Activated CD8-positive, alpha-beta T cell treated with anti-CD3 and anti-CD28 coated beads, Interleukin-2, amount 10 ng/mL, durations not matched to agents 7 days and 5 days (primary cell): Measurements from ENCODE around the gene PLXDC1. TPM values are rescaled to one million over a fixed set of nuclear protein-coding genes. Genes with fewer than 3 reads are reported as not detected.

Experiments
- ATAC-seq: fragments of 150-1000 bp; cut with Tn5 transposase; one replicate; pipeline ENCODE4 v1.10.0; 2021; ENCODE audit warnings: moderate library complexity
- CTCF ChIA-PET: fragments of 350-600 bp; sonication (Branson Sonifier 250); formaldehyde crosslinking; loops from one replicate; lab custom pipeline; 2021; ENCODE audit warnings: antibody characterized with exemption; lab: Charles Lee
- POLR2A ChIA-PET: fragments of 350-600 bp; sonication (Branson Sonifier 250); formaldehyde crosslinking; loops from one replicate; lab custom pipeline; 2021; ENCODE audit warnings: antibody characterized with exemption; lab: Charles Lee
- DNase-seq: peaks from one replicate; pipeline ENCODE4 v3.0.0-alpha.2; 2020
- H3K27ac Mint-ChIP-seq: one replicate; pipeline ENCODE4 v1.8.0; 2021; ENCODE audit warnings: mild to moderate bottlenecking, mixed read lengths
- H3K27me3 Mint-ChIP-seq: one replicate; pipeline ENCODE4 v1.8.0; 2021; ENCODE audit warnings: low read depth, mixed read lengths
- H3K36me3 Mint-ChIP-seq: one replicate; pipeline ENCODE4 v1.8.0; 2021; ENCODE audit warnings: low read depth, mixed read lengths
- H3K4me1 Mint-ChIP-seq: one replicate; pipeline ENCODE4 v1.8.0; 2021; ENCODE audit warnings: low read depth, mixed read lengths
- H3K4me3 Mint-ChIP-seq: one replicate; pipeline ENCODE4 v1.8.0; 2021; ENCODE audit warnings: mild to moderate bottlenecking, mixed read lengths
- H3K9me3 Mint-ChIP-seq: one replicate; pipeline ENCODE4 v1.8.0; 2022; ENCODE audit warnings: mixed read lengths; ENCODE audit not compliant: insufficient read depth
- total RNA-seq, 2 experiments: library from RNA; stranded (reverse); gene quantifications; one replicate each; pipeline ENCODE4 v1.2.3, GENCODE V29; 2021

Gene PLXDC1
- total RNA-seq, 2 experiments from 2014 or later = 3.3 to 3.9 TPM

GRCh38 chr17:39155654-39156053 lies 4.2 kb upstream of the PLXDC1 start:
- Mint-ChIP-seq H3K27ac (no peak overlapping the region), H3K27me3 (peaks cover 6% of the 10 kb centered on the region), H3K4me3 (no peak overlapping the region), H3K9me3 (no peaks in the 10 kb centered on the region), H3K36me3 (peaks cover 8% of the 10 kb centered on the region), H3K4me1 (peaks cover 29% of the 10 kb centered on the region)
- DNase-seq (no peak), ATAC-seq (no peak)
- POLR2A ChIA-PET = no interaction called here
- CTCF ChIA-PET = interaction anchor here (2.2 kb wide), 1 partner anchor 9 kb away, joined by 4 read pairs; no protein-coding TSS in a partner anchor

- H3K27me3 Mint-ChIP-seq = peaks cover 23% of the 10 kb centered on the region
- no peaks in the 10 kb centered on the region for H3K9me3 Mint-ChIP-seq
- peak; percentile 62 for ATAC-seq
- ChIA-PET POLR2A (interaction anchor here (0.8 to 2.5 kb wide), 15 partner anchors 10 to 329 kb away, joined by 3 to 18 read pairs (median 4); partner anchors contain the start of genes CWC25, LASP1, RPL19 and RPL23), CTCF (interaction anchor here (0.6 to 8.7 kb wide), 56 partner anchors 8 to 401 kb away, joined by 3 to 289 read pairs (median 6); partner anchors contain the start of genes ARL5C, FBXO47, LASP1 and LASP1NB)
- peak; percentile 93 for DNase-seq
- peaks cover 8% of the 10 kb centered on the region for H3K36me3 Mint-ChIP-seq
- peak overlapping the region; percentile 98 for H3K4me3 Mint-ChIP-seq
- H3K27ac Mint-ChIP-seq = peak overlapping the region; percentile 93
- H3K4me1 Mint-ChIP-seq = peaks cover 35% of the 10 kb centered on the region
Measured at GRCh38 chr17:39153599-39154051, 2.2 kb upstream of the PLXDC1 start.

GRCh38 chr17:39151943-39152818 lies 744 bp upstream of the PLXDC1 start:
- CTCF ChIA-PET = interaction anchor here (0.6 to 8.7 kb wide), 52 partner anchors 8 to 400 kb away, joined by 3 to 289 read pairs (median 6); partner anchors contain the start of genes ARL5C, FBXO47, LASP1 and LASP1NB
- Mint-ChIP-seq H3K4me1 (peaks cover 35% of the 10 kb centered on the region), H3K4me3 (peak overlapping the region; percentile 98), H3K27me3 (peaks cover 23% of the 10 kb centered on the region), H3K9me3 (no peaks in the 10 kb centered on the region), H3K36me3 (peaks cover 8% of the 10 kb centered on the region), H3K27ac (peak overlapping the region; percentile 93)
- DNase-seq (peak; percentile 44), ATAC-seq (no peak)
- POLR2A ChIA-PET = interaction anchor here (0.7 to 2.5 kb wide), 12 partner anchors 9 to 298 kb away, joined by 3 to 18 read pairs (median 4); partner anchors contain the start of genes LASP1 and RPL23

GRCh38 chr17:39150795-39151149 lies 665 bp downstream of the PLXDC1 start:
- peak overlapping the region; percentile 52 for H3K4me3 Mint-ChIP-seq
- H3K36me3 Mint-ChIP-seq = peaks cover 8% of the 10 kb centered on the region
- DNase-seq (no peak), ATAC-seq (no peak)
- no peak overlapping the region for H3K27ac Mint-ChIP-seq
- POLR2A ChIA-PET = no interaction called here
- CTCF ChIA-PET = interaction anchor here (1.0 to 8.7 kb wide), 8 partner anchors 16 to 174 kb away, joined by 3 to 289 read pairs (median 42); partner anchors contain the start of gene ARL5C
- H3K9me3 Mint-ChIP-seq = no peaks in the 10 kb centered on the region
- H3K4me1 Mint-ChIP-seq = peaks cover 35% of the 10 kb centered on the region
- H3K27me3 Mint-ChIP-seq = peaks cover 23% of the 10 kb centered on the region

- Mint-ChIP-seq H3K36me3 (peaks cover 8% of the 10 kb centered on the region), H3K27ac (no peak overlapping the region), H3K4me3 (no peak overlapping the region), H3K9me3 (no peaks in the 10 kb centered on the region), H3K27me3 (peaks cover 23% of the 10 kb centered on the region), H3K4me1 (peaks cover 35% of the 10 kb centered on the region)
- ATAC-seq = no peak
- ChIA-PET CTCF (interaction anchor here (4.7 to 8.7 kb wide), 2 partner anchors 25 to 167 kb away, joined by 69 to 289 read pairs; no protein-coding TSS in a partner anchor), POLR2A (no interaction called here)
- DNase-seq = no peak
Measured at GRCh38 chr17:39150104-39150634, 1.3 kb downstream of the PLXDC1 start.

- ATAC-seq (no peak), DNase-seq (no peak)
- peaks cover 23% of the 10 kb centered on the region for H3K27me3 Mint-ChIP-seq
- peaks cover 18% of the 10 kb centered on the region for H3K4me1 Mint-ChIP-seq
- ChIA-PET CTCF (interaction anchor here (0.8 to 8.7 kb wide), 5 partner anchors 17 to 164 kb away, joined by 3 to 289 read pairs (median 4); no protein-coding TSS in a partner anchor), POLR2A (interaction anchor here (0.6 kb wide), 1 partner anchor 39 kb away, joined by 4 read pairs; no protein-coding TSS in a partner anchor)
- no peaks in the 10 kb centered on the region for H3K36me3 Mint-ChIP-seq
- H3K27ac Mint-ChIP-seq = no peak overlapping the region
- H3K4me3 Mint-ChIP-seq = no peak overlapping the region
- no peaks in the 10 kb centered on the region for H3K9me3 Mint-ChIP-seq
Measured at GRCh38 chr17:39147221-39148185, 3.9 kb downstream of the PLXDC1 start.

GRCh38 chr17:39146273-39146672 lies 5.2 kb downstream of the PLXDC1 start:
- H3K4me1 Mint-ChIP-seq = peaks cover 9% of the 10 kb centered on the region
- H3K9me3 Mint-ChIP-seq = no peaks in the 10 kb centered on the region
- DNase-seq = no peak
- H3K4me3 Mint-ChIP-seq = no peak overlapping the region
- ATAC-seq = no peak
- H3K27me3 Mint-ChIP-seq = peaks cover 21% of the 10 kb centered on the region
- H3K27ac Mint-ChIP-seq = no peak overlapping the region
- H3K36me3 Mint-ChIP-seq = no peaks in the 10 kb centered on the region
- POLR2A ChIA-PET = no interaction called here
- CTCF ChIA-PET = interaction anchor here (1.1 to 2.1 kb wide), 3 partner anchors 18 to 75 kb away, joined by 4 to 8 read pairs (median 6); no protein-coding TSS in a partner anchor

- ATAC-seq (no peak), DNase-seq (no peak)
- Mint-ChIP-seq H3K9me3 (no peaks in the 10 kb centered on the region), H3K27me3 (peaks cover 13% of the 10 kb centered on the region), H3K36me3 (no peaks in the 10 kb centered on the region), H3K4me1 (peaks cover 2% of the 10 kb centered on the region), H3K27ac (no peak overlapping the region), H3K4me3 (no peak overlapping the region)
- POLR2A ChIA-PET = no interaction called here
- CTCF ChIA-PET = interaction anchor here (1.1 to 3.1 kb wide), 6 partner anchors 8 to 161 kb away, joined by 4 to 17 read pairs (median 6); no protein-coding TSS in a partner anchor
Measured at GRCh38 chr17:39145143-39145542, 6.3 kb downstream of the PLXDC1 start.

GRCh38 chr17:39144416-39144840 lies 7.0 kb downstream of the PLXDC1 start:
- H3K27ac Mint-ChIP-seq = no peak overlapping the region
- ATAC-seq (no peak), DNase-seq (no peak)
- no peaks in the 10 kb centered on the region for H3K36me3 Mint-ChIP-seq
- no peak overlapping the region for H3K4me3 Mint-ChIP-seq
- ChIA-PET POLR2A (no interaction called here), CTCF (interaction anchor here (1.3 to 3.1 kb wide), 3 partner anchors 9 to 161 kb away, joined by 6 to 17 read pairs (median 7); no protein-coding TSS in a partner anchor)
- peaks cover 5% of the 10 kb centered on the region for H3K27me3 Mint-ChIP-seq
- H3K9me3 Mint-ChIP-seq = no peaks in the 10 kb centered on the region
- no peaks in the 10 kb centered on the region for H3K4me1 Mint-ChIP-seq

- no peaks in the 10 kb centered on the region for H3K27me3 Mint-ChIP-seq
- H3K9me3 Mint-ChIP-seq = no peaks in the 10 kb centered on the region
- DNase-seq (no peak), ATAC-seq (no peak)
- POLR2A ChIA-PET = interaction anchor here (1.5 kb wide), 1 partner anchor 9 kb away, joined by 3 read pairs; no protein-coding TSS in a partner anchor
- H3K4me3 Mint-ChIP-seq = no peak overlapping the region
- no peaks in the 10 kb centered on the region for H3K36me3 Mint-ChIP-seq
- CTCF ChIA-PET = interaction anchor here (1.3 to 3.1 kb wide), 3 partner anchors 10 to 160 kb away, joined by 6 to 17 read pairs (median 7); no protein-coding TSS in a partner anchor
- no peak overlapping the region for H3K27ac Mint-ChIP-seq
- no peaks in the 10 kb centered on the region for H3K4me1 Mint-ChIP-seq
Measured at GRCh38 chr17:39143552-39144093, 7.8 kb downstream of the PLXDC1 start.
